ACHN (cell line): ENCODE measurements around the gene GGT6.

Source experiments
- DNase-seq: peaks from one replicate; pipeline ENCODE4 v3.0.0-alpha.2; 2015
- in situ Hi-C: cut with HindIII; loops from 2 replicates; pipeline ENCODE4 v1.10.0; 2017; ENCODE audit warnings: low sequenced_read_pairs, low pct_ligation_motif_present, low pct_unique_long_range_greater_than_20kb

The GGT6 gene

GRCh38 chr17:4515501-4515900 is 44.9 kb downstream of the GGT6 start:
- DNase-seq: no peak
- in situ Hi-C loops: no loop called here

- no peak for DNase-seq
- in situ Hi-C loops: no loop called here
Observed at GRCh38 chr17:4514779-4515178, 45.6 kb downstream of the GGT6 start.

DNA sequence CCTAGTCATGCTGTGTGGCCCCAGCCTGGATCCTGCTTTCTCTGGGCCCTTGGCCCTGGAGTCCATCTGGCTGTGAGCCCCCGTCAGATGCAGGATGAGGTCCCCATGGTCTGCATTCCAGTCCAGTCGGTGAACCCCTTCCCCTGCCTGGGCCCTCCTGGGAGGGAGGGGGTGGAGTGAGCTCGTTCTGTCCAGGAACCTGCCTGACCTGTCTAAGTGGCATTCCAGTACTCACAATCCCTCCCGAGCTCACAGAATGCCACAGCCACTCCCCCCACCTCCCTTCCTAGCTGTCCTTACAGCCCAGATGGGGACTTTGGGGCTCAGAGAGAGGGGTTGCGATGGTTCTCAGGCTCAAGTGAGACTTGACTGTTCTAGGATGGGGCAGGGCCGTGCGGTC is 46.2 kb downstream of the GGT6 start:
- DNase-seq: no peak
- in situ Hi-C loops: no loop called here

DNA sequence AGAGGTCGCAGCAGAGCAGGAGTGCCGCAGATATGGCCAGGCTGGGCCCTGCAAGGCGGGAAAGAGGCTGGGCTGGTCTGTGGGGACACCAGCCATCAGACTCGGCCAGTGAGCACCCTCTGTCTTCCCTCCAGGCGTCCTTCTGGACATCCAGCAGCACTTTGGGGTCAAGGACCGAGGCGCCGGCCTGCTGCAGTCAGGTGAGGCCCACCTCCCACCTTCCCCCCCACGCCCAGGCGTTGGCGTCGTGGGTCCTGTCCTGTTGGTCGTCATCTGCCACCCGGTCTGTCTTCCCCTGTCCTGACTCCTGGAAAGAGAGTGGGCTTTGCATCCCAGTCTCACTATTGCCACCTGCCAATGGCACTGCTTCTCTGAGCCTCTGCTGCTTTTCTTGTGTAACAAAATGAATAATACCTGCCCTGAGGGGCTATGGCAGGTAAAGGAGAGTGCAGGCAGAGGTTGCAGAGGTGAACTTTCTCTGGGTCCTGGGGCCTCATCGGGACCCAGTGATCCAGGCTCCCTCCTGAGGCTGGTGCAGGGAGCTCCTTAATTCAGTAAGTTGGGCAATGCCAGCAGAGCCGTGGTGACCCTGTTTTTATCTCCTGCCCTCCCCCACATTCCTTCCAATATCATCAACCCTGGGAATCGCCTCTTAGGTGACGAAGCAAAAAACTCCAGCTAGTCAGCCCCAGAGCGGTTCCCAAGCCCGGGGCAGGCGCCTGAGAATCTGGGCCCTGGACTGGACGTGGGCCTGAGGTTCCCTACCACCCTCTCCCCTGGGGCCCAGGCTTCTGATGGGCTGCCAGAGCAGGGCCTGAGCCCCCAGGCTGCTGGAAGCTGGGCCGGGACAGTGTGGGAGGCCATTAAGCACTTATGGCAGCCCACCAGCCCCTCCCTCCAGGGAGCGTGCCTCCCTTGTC is 47.0 kb downstream of the GGT6 start:
- no peak for DNase-seq
- in situ Hi-C loops: no loop called here

- no peak for DNase-seq
Observed at GRCh38 chr17:4512156-4513112, 47.9 kb downstream of the GGT6 start.

GRCh38 chr17:4511199-4511932 is 49.0 kb downstream of the GGT6 start:
- in situ Hi-C loops: no loop called here
- no peak for DNase-seq

More at GRCh38 chr17:4512156-4513112, 47.9 kb downstream of the GGT6 start:
- in situ Hi-C loops: no loop called here

DNA sequence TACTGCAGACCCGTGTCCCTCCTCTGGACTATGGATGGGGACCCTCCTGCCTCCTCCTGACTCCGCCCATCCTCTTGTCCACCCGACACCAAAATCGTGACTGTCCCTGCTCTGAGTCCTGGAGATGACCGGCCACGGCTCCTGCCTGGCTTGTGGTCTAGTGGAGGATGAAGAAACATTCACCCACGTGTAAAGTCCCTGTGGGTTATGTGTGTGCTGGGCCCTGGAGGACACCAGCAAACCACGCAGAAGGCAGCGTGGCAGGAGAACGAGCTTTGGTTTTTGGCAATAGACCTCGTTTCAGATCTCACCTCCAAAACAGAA is 49.8 kb downstream of the GGT6 start:
- in situ Hi-C loops: no loop called here
- no peak for DNase-seq

GRCh38 chr17:4509923-4510617 is 50.3 kb downstream of the GGT6 start:
- no peak for DNase-seq
- in situ Hi-C loops: no loop called here

GRCh38 chr17:4509401-4509800 is 51.0 kb downstream of the GGT6 start:
- in situ Hi-C loops: no loop called here
- DNase-seq: no peak

DNA sequence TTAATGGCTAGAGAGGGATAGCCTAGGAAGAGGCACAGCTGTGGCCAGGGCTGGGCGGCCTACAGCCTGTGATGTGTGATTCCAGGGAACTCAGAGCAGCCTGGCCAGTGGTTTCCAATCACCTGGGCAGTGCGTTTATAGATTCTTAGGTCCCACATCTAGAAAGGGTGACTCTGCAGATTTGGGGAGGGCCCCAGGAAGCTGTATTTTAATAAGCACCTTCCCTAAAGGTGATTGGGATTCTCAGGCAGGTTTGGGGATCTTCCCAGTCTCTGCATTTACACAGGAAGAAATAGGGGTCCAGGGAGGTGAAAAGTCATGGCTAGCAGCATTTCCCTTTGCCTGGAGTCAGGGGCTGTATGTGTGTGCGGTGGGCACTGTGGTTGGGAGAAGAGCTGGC is 52.2 kb downstream of the GGT6 start:
- no peak for DNase-seq
- in situ Hi-C loops: no loop called here

GRCh38 chr17:4507361-4508111 is 52.8 kb downstream of the GGT6 start:
- in situ Hi-C loops: no loop called here
- DNase-seq: no peak
